Neural progenitor cell (in vitro differentiated cells): ENCODE measurements around the gene MROH8. TPM values are rescaled to one million over a fixed set of nuclear protein-coding genes. Genes with fewer than 3 reads are reported as not detected.

Experiments
- DNase-seq: peaks from one replicate; pipeline ENCODE4 v3.0.0-alpha.2; 2016; ENCODE audit warnings: low spot score
- H2AFZ ChIP-seq: fragments of 200-600 bp; sonication (generic); replicated peaks from 2 replicates; pipeline ENCODE4 v1.6.1; 2016; ENCODE audit warnings: antibody characterized with exemption
- H3F3A ChIP-seq: fragments of 200-600 bp; sonication (generic); 2 replicates; pipeline ENCODE4 v1.6.1; 2016; ENCODE audit warnings: antibody characterized with exemption, low read depth
- H3K27ac ChIP-seq: fragments of 200-600 bp; sonication (generic); 2 replicates; pipeline ENCODE4 v1.5.1; 2016; ENCODE audit warnings: mild to moderate bottlenecking
- H3K27me3 ChIP-seq: fragments of 200-600 bp; sonication (generic); 2 replicates; pipeline ENCODE4 v1.6.1; 2016; ENCODE audit warnings: mild to moderate bottlenecking, moderate library complexity
- H3K36me3 ChIP-seq: fragments of 200-600 bp; sonication (generic); 2 replicates; pipeline ENCODE4 v1.5.1; 2016
- H3K4me1 ChIP-seq: fragments of 200-600 bp; sonication (generic); 2 replicates; pipeline ENCODE4 v1.6.1; 2016; ENCODE audit warnings: mixed run types
- H3K4me2 ChIP-seq: fragments of 200-600 bp; sonication (generic); 2 replicates; pipeline ENCODE4 v1.6.1; 2016
- H3K4me3 ChIP-seq: fragments of 200-600 bp; sonication (generic); 2 replicates; pipeline ENCODE4 v1.5.1; 2016
- H3K79me2 ChIP-seq: fragments of 200-600 bp; sonication (generic); 2 replicates; pipeline ENCODE4 v1.6.1; 2016; ENCODE audit warnings: low read depth
- H3K9ac ChIP-seq: fragments of 200-600 bp; sonication (generic); 2 replicates; pipeline ENCODE4 v1.6.1; 2016
- H3K9me3 ChIP-seq: fragments of 200-600 bp; sonication (generic); 2 replicates; pipeline ENCODE4 v1.5.1; 2016; ENCODE audit warnings: low read depth
- H4K20me1 ChIP-seq: fragments of 200-600 bp; sonication (generic); 2 replicates; pipeline ENCODE4 v1.6.1; 2016; ENCODE audit warnings: low read depth
- H3K27ac Mint-ChIP-seq: 3 replicates; pipeline ENCODE4 v1.8.0; 2021; ENCODE audit warnings: mixed read lengths
- H3K27me3 Mint-ChIP-seq: 2 replicates; pipeline ENCODE4 v1.8.0; 2022; ENCODE audit warnings: low read depth, mild to moderate bottlenecking, inconsistent platforms, moderate library complexity, mixed read lengths; ENCODE audit not compliant: insufficient read depth
- H3K36me3 Mint-ChIP-seq: 3 replicates; pipeline ENCODE4 v1.8.0; 2021; ENCODE audit warnings: mixed read lengths
- H3K4me1 Mint-ChIP-seq: 3 replicates; pipeline ENCODE4 v1.8.0; 2021; ENCODE audit warnings: mixed read lengths
- H3K4me3 Mint-ChIP-seq: 3 replicates; pipeline ENCODE4 v1.8.0; 2021; ENCODE audit warnings: mild to moderate bottlenecking, moderate library complexity, mixed read lengths
- H3K9me3 Mint-ChIP-seq: 3 replicates; pipeline ENCODE4 v1.8.0; 2020; ENCODE audit warnings: mixed read lengths
- EZH2 ChIP-seq: fragments of 200-600 bp; sonication (generic); IDR thresholded peaks from 2 replicates; pipeline ENCODE4 v1.6.1; 2017; ENCODE audit warnings: antibody characterized with exemption, mild to moderate bottlenecking, moderate library complexity
- EZH2phosphoT487 ChIP-seq: fragments of 200-600 bp; sonication (generic); IDR thresholded peaks from 2 replicates; pipeline ENCODE4 v1.6.1; 2017; ENCODE audit warnings: antibody characterized with exemption
- total RNA-seq: library from RNA; depleted of rRNA; stranded (reverse); fragments of >200 nt; gene quantifications from 2 replicates; pipeline ENCODE4 v1.2.3, GENCODE V29; 2015; ENCODE audit warnings: low replicate concordance
- TF ChIP-seq, protein P1 (sequence below): fragments of 200-600 bp; sonication (generic); IDR thresholded peaks from 2 replicates; pipeline ENCODE4 v1.5.1; 2017; ENCODE audit warnings: antibody characterized with exemption, mild to moderate bottlenecking

MROH8 gene
- total RNA-seq, 1 donor from 2014 or later = 3.5 TPM

- H3K36me3 Mint-ChIP-seq = peaks cover 10% of the 10 kb centered on the region
- no peak overlapping the region for H3K9ac ChIP-seq
- no peaks in the 10 kb centered on the region for H3F3A ChIP-seq
- no peaks in the 10 kb centered on the region for H3K27me3 ChIP-seq
- DNase-seq = no peak
- no peaks in the 10 kb centered on the region for H3K4me1 ChIP-seq
- no peaks in the 10 kb centered on the region for H3K79me2 ChIP-seq
- no peaks in the 10 kb centered on the region for H3K9me3 Mint-ChIP-seq
- H3K4me3 ChIP-seq = no peak overlapping the region
- H3K27ac Mint-ChIP-seq = no peak overlapping the region
- H4K20me1 ChIP-seq = no peaks in the 10 kb centered on the region
- no peak overlapping the region for H2AFZ ChIP-seq
- H3K4me2 ChIP-seq = no peak overlapping the region
- TF ChIP-seq, protein P1, sequence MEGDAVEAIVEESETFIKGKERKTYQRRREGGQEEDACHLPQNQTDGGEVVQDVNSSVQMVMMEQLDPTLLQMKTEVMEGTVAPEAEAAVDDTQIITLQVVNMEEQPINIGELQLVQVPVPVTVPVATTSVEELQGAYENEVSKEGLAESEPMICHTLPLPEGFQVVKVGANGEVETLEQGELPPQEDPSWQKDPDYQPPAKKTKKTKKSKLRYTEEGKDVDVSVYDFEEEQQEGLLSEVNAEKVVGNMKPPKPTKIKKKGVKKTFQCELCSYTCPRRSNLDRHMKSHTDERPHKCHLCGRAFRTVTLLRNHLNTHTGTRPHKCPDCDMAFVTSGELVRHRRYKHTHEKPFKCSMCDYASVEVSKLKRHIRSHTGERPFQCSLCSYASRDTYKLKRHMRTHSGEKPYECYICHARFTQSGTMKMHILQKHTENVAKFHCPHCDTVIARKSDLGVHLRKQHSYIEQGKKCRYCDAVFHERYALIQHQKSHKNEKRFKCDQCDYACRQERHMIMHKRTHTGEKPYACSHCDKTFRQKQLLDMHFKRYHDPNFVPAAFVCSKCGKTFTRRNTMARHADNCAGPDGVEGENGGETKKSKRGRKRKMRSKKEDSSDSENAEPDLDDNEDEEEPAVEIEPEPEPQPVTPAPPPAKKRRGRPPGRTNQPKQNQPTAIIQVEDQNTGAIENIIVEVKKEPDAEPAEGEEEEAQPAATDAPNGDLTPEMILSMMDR = no peak
- TF ChIP-seq EZH2phosphoT487 = no peak
- TF ChIP-seq EZH2 = no peak
- no peaks in the 10 kb centered on the region for H3K9me3 ChIP-seq
- no peaks in the 10 kb centered on the region for H3K4me1 Mint-ChIP-seq
- H3K27me3 Mint-ChIP-seq = no peaks in the 10 kb centered on the region
- H3K27ac ChIP-seq = no peak overlapping the region
- no peaks in the 10 kb centered on the region for H3K36me3 ChIP-seq
- H3K4me3 Mint-ChIP-seq = no peak overlapping the region
Observed at GRCh38 chr20:37147250-37147649, 32.1 kb downstream of the MROH8 start.

GRCh38 chr20:37144856-37145404 lies 34.4 kb downstream of the MROH8 start:
- Histone ChIP-seq H3F3A (no peaks in the 10 kb centered on the region), H3K9ac (no peak overlapping the region), H4K20me1 (no peaks in the 10 kb centered on the region), H3K4me1 (no peaks in the 10 kb centered on the region), H3K79me2 (no peaks in the 10 kb centered on the region), H3K27ac (no peak overlapping the region), H3K36me3 (no peaks in the 10 kb centered on the region), H3K4me2 (no peak overlapping the region), H3K9me3 (no peaks in the 10 kb centered on the region), H2AFZ (no peak overlapping the region), H3K27me3 (no peaks in the 10 kb centered on the region), H3K4me3 (no peak overlapping the region)
- TF ChIP-seq EZH2phosphoT487 (no peak), EZH2 (no peak)
- TF ChIP-seq, protein P1 = no peak
- H3K9me3 Mint-ChIP-seq = no peaks in the 10 kb centered on the region
- no peaks in the 10 kb centered on the region for H3K27me3 Mint-ChIP-seq
- no peaks in the 10 kb centered on the region for H3K4me1 Mint-ChIP-seq
- no peak for DNase-seq
- H3K36me3 Mint-ChIP-seq = peaks cover 9% of the 10 kb centered on the region
- no peak overlapping the region for H3K4me3 Mint-ChIP-seq
- peak overlapping the region; percentile 44 for H3K27ac Mint-ChIP-seq

- H3K36me3 Mint-ChIP-seq = peaks cover 9% of the 10 kb centered on the region
- H3K79me2 ChIP-seq = no peaks in the 10 kb centered on the region
- no peak overlapping the region for H3K4me3 ChIP-seq
- no peak overlapping the region for H3K4me3 Mint-ChIP-seq
- H3K27me3 ChIP-seq = no peaks in the 10 kb centered on the region
- no peaks in the 10 kb centered on the region for H3K4me1 Mint-ChIP-seq
- no peak overlapping the region for H3K4me2 ChIP-seq
- H3K27ac Mint-ChIP-seq = no peak overlapping the region
- no peak overlapping the region for H2AFZ ChIP-seq
- H3K9me3 Mint-ChIP-seq = no peaks in the 10 kb centered on the region
- peaks cover 2% of the 10 kb centered on the region for H3K27me3 Mint-ChIP-seq
- H3K9ac ChIP-seq = no peak overlapping the region
- H3K36me3 ChIP-seq = no peaks in the 10 kb centered on the region
- no peaks in the 10 kb centered on the region for H4K20me1 ChIP-seq
- no peak overlapping the region for H3K27ac ChIP-seq
- no peaks in the 10 kb centered on the region for H3F3A ChIP-seq
- no peaks in the 10 kb centered on the region for H3K9me3 ChIP-seq
- no peak for TF ChIP-seq EZH2
- TF ChIP-seq EZH2phosphoT487 = no peak
- TF ChIP-seq, protein P1 = no peak
- DNase-seq = no peak
- H3K4me1 ChIP-seq = no peaks in the 10 kb centered on the region
Observed at GRCh38 chr20:37142708-37143107, 36.6 kb downstream of the MROH8 start.
